Body of pancreas (tissue), 4 donors: ENCODE results near the gene FGF14. TPM values are rescaled to one million over a fixed set of nuclear protein-coding genes. Genes with fewer than 3 reads are reported as not detected.
"Not testable (repeated sequence)": the region's sequence is repeated elsewhere in the genome, so short reads cannot be mapped to it uniquely, and the experiment has no call there.

Source experiments
- ATAC-seq: fragments of 150-250 bp; one replicate; pipeline ENCODE4 v1.9.1; 2016
- DNase-seq, 4 donors: peaks; one replicate each; pipeline ENCODE4 v3.0.0-alpha.2; 2019
- H3K27ac ChIP-seq, 4 donors: fragments of 200-600 bp; sonication (generic); 1 replicate in 3 of 4; 2 replicates in 1 of 4; pipeline versions ENCODE4 v1.5.1 to v1.6.1; 2016 to 2019; ENCODE audit warnings: mild to moderate bottlenecking in 1 of 4, mixed read lengths in 1 of 4, moderate library complexity in 1 of 4
- H3K27me3 ChIP-seq, 2 donors: fragments of 200-600 bp; sonication (generic); one replicate each; pipeline ENCODE4 v1.6.0; 2016; ENCODE audit warnings: mild to moderate bottlenecking in 1 of 2
- H3K36me3 ChIP-seq, 2 donors: fragments of 200-600 bp; sonication (generic); replicated peaks in 1 of 2; 2 replicates each; pipeline ENCODE4 v1.5.1; 2016; ENCODE audit warnings: low read depth in 2 of 2; ENCODE audit not compliant: insufficient read depth in 1 of 2
- H3K4me1 ChIP-seq: fragments of 200-600 bp; sonication (generic); one replicate; pipeline ENCODE4 v1.6.0; 2016
- H3K4me3 ChIP-seq, 2 donors: fragments of 200-600 bp; sonication (generic); 1 replicate in 1 of 2; 2 replicates in 1 of 2; pipeline ENCODE4 v1.5.1; 2016 to 2019
- H3K9me3 ChIP-seq, 3 donors: fragments of 200-600 bp; sonication (generic); 1 replicate in 2 of 3; 2 replicates in 1 of 3; pipeline ENCODE4 v1.5.1; 2016
- CTCF ChIP-seq, 7 experiments: fragments of 450-650 bp in 4 of 7; fragments of 200-600 bp in 3 of 7; sonication (generic) in 3 of 7; IDR thresholded peaks; one replicate each; pipeline ENCODE4 v1.5.1; 2016 to 2019; ENCODE audit warnings: antibody characterized with exemption in 7 of 7
- POLR2A ChIP-seq, 3 donors: fragments of 450-650 bp; IDR thresholded peaks; one replicate each; pipeline ENCODE4 v1.6.1; 2016; ENCODE audit warnings: antibody characterized with exemption in 3 of 3, mild to moderate bottlenecking in 2 of 3
- WGBS, 2 donors: methylation state at CpG; one replicate each; pipeline ENCODE4 v1.1.5; 2017; 5-methylcytosine and 5-hydroxymethylcytosine counted together
- intact Hi-C: fragments of 100-400 bp; cut with DNase I; formaldehyde crosslinking; loops from one replicate; pipeline ENCODE4 v1.15.1; 2023
- total RNA-seq, 2 donors: library from RNA; depleted of rRNA; stranded (reverse); fragments of >200 nt; gene quantifications; one replicate each; pipeline ENCODE4 v1.1.0, GENCODE V29; 2016

The FGF14 gene
- total RNA-seq, 2 donors from 2014 or later: under 0.01 to 0.52 TPM

DNA sequence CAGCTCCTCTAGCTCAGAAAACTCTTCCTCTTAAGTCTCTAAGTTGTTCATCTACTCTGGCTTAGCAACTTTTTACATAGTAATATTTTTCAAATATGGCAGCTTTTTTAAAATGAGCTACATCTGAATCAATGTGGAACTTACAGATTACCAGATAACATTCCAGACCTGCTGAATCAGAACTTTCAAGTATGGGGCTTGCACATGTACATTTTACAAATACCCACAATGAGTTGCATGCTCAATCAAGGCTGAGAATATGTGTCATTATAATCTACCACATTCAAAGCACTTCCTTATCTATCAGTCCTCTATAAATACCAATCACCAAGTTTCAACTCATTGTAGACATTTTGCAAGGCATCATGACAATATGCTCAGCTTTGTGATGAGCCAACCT, 383.1 kb downstream of the FGF14 start:
- TF ChIP-seq CTCF (IDR thresholded peaks at IDR 0.05) (no peak), POLR2A (IDR thresholded peaks at IDR 0.05) (no peak)
- Histone ChIP-seq H3K27ac (no peak overlapping the region), H3K4me1 (no peaks in the 10 kb centered on the region), H3K27me3 (no peaks in the 10 kb centered on the region), H3K4me3 (no peak overlapping the region), H3K36me3 (no peaks in the 10 kb centered on the region), H3K9me3 (peaks cover 0 to 10% (median 0%) of the 10 kb centered on the region in 3 donors)
- no peak for ATAC-seq
- no peak for DNase-seq
- intact Hi-C loops: no loop called here

DNA sequence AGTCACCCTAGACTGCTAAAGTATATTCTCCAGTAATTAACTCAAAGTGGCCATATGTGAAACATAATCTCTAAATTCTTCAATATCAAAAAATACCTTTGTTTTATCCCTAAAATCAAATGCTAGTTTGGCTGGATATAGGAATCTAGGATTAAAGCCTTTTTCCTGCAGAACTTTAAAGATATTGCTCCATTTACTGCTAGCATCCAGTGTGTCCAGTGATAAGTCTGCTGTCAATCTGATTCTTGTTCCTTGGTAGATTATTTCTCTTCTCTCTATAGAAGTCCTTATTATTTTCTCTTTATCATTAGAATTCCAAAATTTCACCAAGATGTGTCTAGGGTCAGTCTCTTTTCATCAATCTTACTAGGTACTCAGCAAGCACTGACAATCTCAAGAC, 384.6 kb downstream of the FGF14 start:
- intact Hi-C loops: no loop called here
- DNase-seq (no peak), ATAC-seq (no peak)
- TF ChIP-seq CTCF (IDR thresholded peaks at IDR 0.05) (no peak), POLR2A (IDR thresholded peaks at IDR 0.05) (no peak)
- no peaks in the 10 kb centered on the region for H3K4me1 ChIP-seq
- no peak overlapping the region for H3K4me3 ChIP-seq
- H3K9me3 ChIP-seq: peaks cover 0 to 10% (median 0%) of the 10 kb centered on the region in 3 donors
- no peaks in the 10 kb centered on the region for H3K27me3 ChIP-seq
- no peak overlapping the region for H3K27ac ChIP-seq
- no peaks in the 10 kb centered on the region for H3K36me3 ChIP-seq

DNA sequence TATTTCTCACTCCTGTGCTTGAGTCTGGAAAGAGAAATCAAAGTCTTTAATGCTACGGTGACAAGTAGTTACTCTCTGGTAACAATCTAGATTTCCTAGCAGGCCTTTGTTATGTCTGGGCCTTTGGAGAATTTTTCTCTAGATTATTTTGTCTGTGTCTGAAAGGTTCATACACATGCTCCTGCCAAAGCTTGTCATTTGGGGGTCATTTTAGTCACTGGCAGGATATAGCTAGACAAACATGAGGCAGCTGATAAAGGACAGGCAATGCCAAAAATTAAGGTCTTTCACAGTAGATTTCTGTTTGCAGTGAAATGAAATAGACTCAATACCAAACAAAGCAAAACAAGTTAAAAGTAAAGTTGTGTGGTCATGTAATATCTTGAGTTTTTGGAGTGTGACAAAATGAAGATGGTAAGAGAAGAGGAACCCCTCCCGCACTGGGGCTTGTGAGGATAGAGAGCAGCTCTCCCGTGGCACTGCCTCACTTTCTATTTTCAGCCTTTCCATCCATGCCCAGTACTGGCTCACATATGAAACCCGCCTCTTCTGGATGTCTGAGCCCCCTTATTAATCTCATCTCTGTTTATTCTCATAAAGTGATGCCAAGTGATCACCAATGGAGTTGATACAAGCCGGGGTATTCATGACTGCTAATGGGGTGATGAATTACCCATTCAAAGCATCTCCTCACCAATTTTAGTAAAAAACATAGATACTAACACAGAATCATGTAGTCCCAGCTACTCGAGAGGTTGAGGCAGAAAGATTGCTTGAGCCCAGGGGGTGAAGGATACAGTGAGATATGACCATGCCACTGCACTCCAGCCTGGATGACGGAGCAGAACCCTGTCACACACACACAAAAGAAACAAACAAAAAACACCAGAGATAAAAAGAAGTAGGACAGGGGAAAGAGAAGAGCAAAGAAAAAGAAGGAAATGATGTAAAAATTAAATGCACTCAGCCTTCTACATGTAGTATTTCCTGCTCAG, 389.3 kb downstream of the FGF14 start:
- ATAC-seq: no peak
- intact Hi-C loops: no loop called here

DNA sequence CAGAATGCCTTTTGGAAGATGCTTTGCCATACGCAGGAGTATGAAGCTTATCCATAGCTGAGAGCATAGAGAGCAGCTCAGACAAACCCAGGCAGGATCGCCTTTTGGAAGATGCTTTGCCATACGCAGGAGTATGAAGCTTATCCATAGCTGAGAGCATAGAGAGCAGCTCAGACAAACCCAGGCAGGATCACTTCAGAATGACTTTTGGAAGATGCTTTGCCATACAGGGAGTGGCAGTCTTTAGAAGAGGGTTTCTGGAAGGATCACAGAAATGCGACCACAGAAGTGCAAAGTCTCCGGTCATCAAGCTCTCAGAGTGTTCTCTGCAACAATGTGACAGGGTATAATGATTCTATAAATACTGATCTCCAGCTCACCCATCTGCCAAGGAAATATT, 390.4 kb downstream of the FGF14 start:
- ATAC-seq, H3K36me3 ChIP-seq, H3K27ac ChIP-seq, intact Hi-C loops, H3K4me3 ChIP-seq, DNase-seq, H3K27me3 ChIP-seq, H3K4me1 ChIP-seq, H3K9me3 ChIP-seq: not testable (repeated sequence)
- WGBS, 2 donors: 50 to 59% methylated on average over 5 of the region's 5 CpGs

More for the DNA sequence above, 389.3 kb downstream of the FGF14 start:
- H3K27ac ChIP-seq: no peak overlapping the region
- TF ChIP-seq POLR2A (IDR thresholded peaks at IDR 0.05) (no peak), CTCF (IDR thresholded peaks at IDR 0.05) (no peak)
- H3K36me3 ChIP-seq: no peaks in the 10 kb centered on the region
- peaks cover 0 to 8% (median 0%) of the 10 kb centered on the region in 3 donors for H3K9me3 ChIP-seq
- DNase-seq: no peak
- no peaks in the 10 kb centered on the region for H3K4me1 ChIP-seq
- no peak overlapping the region for H3K4me3 ChIP-seq
- no peaks in the 10 kb centered on the region for H3K27me3 ChIP-seq
- 51 to 53% methylated on average over 7 of the region's 7 CpGs for WGBS, 2 donors

DNA sequence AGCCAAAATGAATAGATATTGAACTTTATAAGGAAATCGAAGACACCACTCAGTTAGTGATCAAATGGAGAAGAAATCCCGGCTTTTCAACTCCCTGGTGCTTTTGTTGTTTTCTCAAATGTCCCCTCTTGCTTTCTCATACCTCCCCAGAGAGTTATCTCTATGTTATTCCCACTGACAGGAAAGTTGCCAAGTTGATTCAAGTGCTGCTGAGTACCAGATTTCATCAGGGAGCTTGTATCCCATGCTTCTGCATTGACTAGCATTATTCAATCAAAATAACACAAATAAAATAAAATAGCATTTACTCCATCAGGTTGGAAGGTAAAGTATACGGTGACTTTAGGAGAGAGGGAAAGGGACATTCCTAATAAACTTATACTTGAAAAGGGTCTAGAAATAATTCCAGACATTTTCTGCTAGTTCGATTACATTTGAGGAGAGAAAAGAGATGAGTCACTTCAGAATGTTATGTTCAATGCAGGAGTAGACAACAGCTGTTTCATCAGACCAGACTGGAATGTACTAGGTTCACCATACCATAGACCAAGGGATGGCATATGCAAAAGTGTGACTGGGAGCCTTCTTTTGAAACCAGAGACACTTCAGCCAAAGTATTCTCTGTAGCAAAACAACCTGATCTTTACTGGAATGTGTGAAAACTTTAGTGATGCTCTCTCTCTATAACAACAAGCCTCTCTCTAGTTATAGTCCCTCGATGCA, 397.8 kb downstream of the FGF14 start:
- Histone ChIP-seq H3K36me3 (no peaks in the 10 kb centered on the region), H3K9me3 (no peaks in the 10 kb centered on the region), H3K4me1 (no peaks in the 10 kb centered on the region), H3K4me3 (no peak overlapping the region), H3K27ac (no peak overlapping the region), H3K27me3 (no peaks in the 10 kb centered on the region)
- intact Hi-C loops: no loop called here
- 40 to 53% methylated on average over 5 of the region's 5 CpGs for WGBS, 2 donors
- TF ChIP-seq CTCF (IDR thresholded peaks at IDR 0.05) (no peak), POLR2A (IDR thresholded peaks at IDR 0.05) (no peak)
- DNase-seq: no peak
- no peak for ATAC-seq
